Activated T-cell treated with anti-CD3 and anti-CD28 coated beads, Interleukin-2, amount 50 U/mL, for 1 hour (primary cell): ENCODE measurements around the gene MRPS18A.
A peak's percentile ranks its signal among the peaks of the same experiment; 100 is the strongest.
"Not testable (repeated sequence)": the region's sequence is repeated elsewhere in the genome, so short reads cannot be mapped to it uniquely, and the experiment has no call there.

Source experiments
- DNase-seq: peaks from one replicate; pipeline ENCODE4 v3.0.0-alpha.2; 2020

The MRPS18A gene

GRCh38 chr6:43669050-43669921 is 18.3 kb downstream of the MRPS18A start:
- no peak for DNase-seq

GRCh38 chr6:43668151-43669028 is 19.2 kb downstream of the MRPS18A start:
- peak; percentile 62 for DNase-seq

- DNase-seq, result peak; percentile 83
These were observed 20.1 kb downstream of the MRPS18A start for GRCh38 chr6:43667245-43668150.

GRCh38 chr6:43666196-43666920 is 21.2 kb downstream of the MRPS18A start:
- DNase-seq, result no peak

- DNase-seq, result no peak
These were observed 22.2 kb downstream of the MRPS18A start for GRCh38 chr6:43665376-43665775.

- not testable (repeated sequence) for DNase-seq
These were observed 24.6 kb downstream of the MRPS18A start for GRCh38 chr6:43662948-43663347.

GRCh38 chr6:43658161-43658560 is 29.4 kb downstream of the MRPS18A start:
- DNase-seq, result no peak

- DNase-seq, result no peak
These were observed 30.3 kb downstream of the MRPS18A start for GRCh38 chr6:43657221-43657802.

GRCh38 chr6:43652822-43653221 is 34.8 kb downstream of the MRPS18A start:
- not testable (repeated sequence) for DNase-seq

- DNase-seq, result no peak
These were observed 39.3 kb downstream of the MRPS18A start for GRCh38 chr6:43648248-43648647.

- no peak for DNase-seq
These were observed 40.0 kb downstream of the MRPS18A start for GRCh38 chr6:43647613-43648012.

- no peak for DNase-seq
These were observed 42.0 kb downstream of the MRPS18A start for GRCh38 chr6:43645613-43645964.

- DNase-seq, result peak; percentile 70
These were observed 42.5 kb downstream of the MRPS18A start, which contains the start of gene RSPH9 for GRCh38 chr6:43644940-43645612. Gene RSPH9, plus strand, starts transcription at chr6:43645036. Its CDS starts 63 bp downstream, at chr6:43645099.

- no peak for DNase-seq
These were observed 47.4 kb downstream of the MRPS18A start for GRCh38 chr6:43639984-43640800.

GRCh38 chr6:43636308-43636659 is 51.3 kb downstream of the MRPS18A start:
- DNase-seq, result peak; percentile 31

GRCh38 chr6:43635387-43636307 is 51.9 kb downstream of the MRPS18A start, which contains the start of gene MAD2L1BP:
Gene MAD2L1BP, plus strand, starts transcription at chr6:43635840. Its CDS starts 36 bp downstream, at chr6:43635876.
- DNase-seq, result peak; percentile 86

GRCh38 chr6:43634702-43635303 is 52.8 kb downstream of the MRPS18A start:
- DNase-seq, result no peak

- not testable (repeated sequence) for DNase-seq
These were observed 54.6 kb downstream of the MRPS18A start for GRCh38 chr6:43633002-43633401.
